ENCODE data around the gene RGR. TPM values are rescaled to one million over a fixed set of nuclear protein-coding genes. Genes with fewer than 3 reads are reported as not detected.

The RGR gene
- total RNA-seq, result not detected

- H3K27me3 ChIP-seq, result no peaks in the 10 kb centered on the region
- H3K9me3 ChIP-seq, result no peaks in the 10 kb centered on the region
- H3K4me1 ChIP-seq, result no peaks in the 10 kb centered on the region
- no peak within 1 kb of the TSS for H3K4me3 ChIP-seq
- peak within 1 kb of the TSS in 1 of 2 donors; percentile 29 for H3K27ac ChIP-seq
- no peak for TF ChIP-seq CTCF (IDR thresholded peaks at IDR 0.05)
- H3K36me3 ChIP-seq, result no peaks in the 10 kb centered on the region
- peak; percentile 70 for DNase-seq (ENCODE audit: low spot score)
Observed at GRCh38 chr10:84244651-84245270, at the start of gene RGR. Gene RGR (plus strand): TSS chr10:84245053. CDS start chr10:84245091, 38 bp downstream.

- Histone ChIP-seq H3K27me3 (no peaks in the 10 kb centered on the region), H3K9me3 (no peaks in the 10 kb centered on the region), H3K4me1 (peaks cover 0 to 16% of the 10 kb centered on the region in 2 donors), H3K27ac (no peak overlapping the region), H3K36me3 (no peaks in the 10 kb centered on the region), H3K4me3 (no peak overlapping the region)
- DNase-seq (ENCODE audit: low spot score), result no peak
- TF ChIP-seq CTCF (IDR thresholded peaks at IDR 0.05), result no peak
Observed at GRCh38 chr10:84196083-84196482, 48.8 kb upstream of the RGR start.

- Histone ChIP-seq H3K4me1 (peaks cover 0 to 16% of the 10 kb centered on the region in 2 donors), H3K27me3 (no peaks in the 10 kb centered on the region), H3K36me3 (no peaks in the 10 kb centered on the region), H3K4me3 (no peak overlapping the region), H3K27ac (no peak overlapping the region), H3K9me3 (no peaks in the 10 kb centered on the region)
- no peak for DNase-seq (ENCODE audit: low spot score)
- no peak for TF ChIP-seq CTCF (IDR thresholded peaks at IDR 0.05)
Observed at GRCh38 chr10:84196941-84197340, 47.9 kb upstream of the RGR start.

GRCh38 chr10:84197643-84198042, 47.2 kb upstream of the RGR start:
- no peak for TF ChIP-seq CTCF (IDR thresholded peaks at IDR 0.05)
- Histone ChIP-seq H3K9me3 (no peaks in the 10 kb centered on the region), H3K27ac (no peak overlapping the region), H3K27me3 (no peaks in the 10 kb centered on the region), H3K4me1 (peaks cover 0 to 16% of the 10 kb centered on the region in 2 donors), H3K36me3 (no peaks in the 10 kb centered on the region), H3K4me3 (no peak overlapping the region)
- DNase-seq (ENCODE audit: low spot score), result no peak

GRCh38 chr10:84198206-84198915, 46.5 kb upstream of the RGR start:
- H3K36me3 ChIP-seq, result no peaks in the 10 kb centered on the region
- H3K27me3 ChIP-seq, result no peaks in the 10 kb centered on the region
- no peak for DNase-seq (ENCODE audit: low spot score)
- TF ChIP-seq CTCF (IDR thresholded peaks at IDR 0.05), result no peak
- no peak overlapping the region for H3K4me3 ChIP-seq
- peaks cover 0 to 16% of the 10 kb centered on the region in 2 donors for H3K4me1 ChIP-seq
- H3K9me3 ChIP-seq, result no peaks in the 10 kb centered on the region
- H3K27ac ChIP-seq, result no peak overlapping the region
